ENCODE results near the gene EFCAB10.

EFCAB10 gene

GRCh38 chr7:105612806-105613205 lies 31.5 kb upstream of the EFCAB10 start:
- TF ChIP-seq EZH2phosphoT487 (conservative IDR thresholded peaks at IDR 0.05; ENCODE audit: low read length): no peak
- no peak for TF ChIP-seq CTCF (IDR thresholded peaks at IDR 0.05; ENCODE audit: insufficient read depth, low read length, poor library complexity, severe bottlenecking)
- no peaks in the 10 kb centered on the region for H3K36me3 ChIP-seq (ENCODE audit: low read length)
- H3K9me3 ChIP-seq (ENCODE audit: insufficient read depth, low read length): no peaks in the 10 kb centered on the region
- H3K9me2 ChIP-seq (replicated peaks; ENCODE audit: insufficient read depth, low read length): no peaks in the 10 kb centered on the region
- H3F3A ChIP-seq (ENCODE audit: insufficient read depth): no peaks in the 10 kb centered on the region
- H3K4me3 ChIP-seq (ENCODE audit: insufficient read depth, low read length, poor library complexity, severe bottlenecking): no peak overlapping the region
- no peaks in the 10 kb centered on the region for H4K20me1 ChIP-seq (ENCODE audit: low read depth, low read length)
- H3K27me3 ChIP-seq (ENCODE audit: low read length): no peaks in the 10 kb centered on the region
- no peak overlapping the region for H2AFZ ChIP-seq (ENCODE audit: low read depth, low read length, severe bottlenecking)
- no peaks in the 10 kb centered on the region for H3K79me2 ChIP-seq (ENCODE audit: insufficient read depth, low read length)
- no peak overlapping the region for H3K4me2 ChIP-seq (ENCODE audit: low read depth, low read length, poor library complexity, severe bottlenecking)
- no peak overlapping the region for H3K27ac ChIP-seq (ENCODE audit: low read depth, low read length)
- H3K9ac ChIP-seq (ENCODE audit: low read length): no peak overlapping the region

- no peaks in the 10 kb centered on the region for H4K20me1 ChIP-seq (ENCODE audit: low read depth, low read length)
- no peaks in the 10 kb centered on the region for H3K9me3 ChIP-seq (ENCODE audit: insufficient read depth, low read length)
- H3K9me2 ChIP-seq (replicated peaks; ENCODE audit: insufficient read depth, low read length): no peaks in the 10 kb centered on the region
- no peak overlapping the region for H3K27ac ChIP-seq (ENCODE audit: low read depth, low read length)
- no peak overlapping the region for H3K9ac ChIP-seq (ENCODE audit: low read length)
- no peaks in the 10 kb centered on the region for H3F3A ChIP-seq (ENCODE audit: insufficient read depth)
- H2AFZ ChIP-seq (ENCODE audit: low read depth, low read length, severe bottlenecking): no peak overlapping the region
- no peaks in the 10 kb centered on the region for H3K27me3 ChIP-seq (ENCODE audit: low read length)
- H3K36me3 ChIP-seq (ENCODE audit: low read length): no peaks in the 10 kb centered on the region
- no peak overlapping the region for H3K4me3 ChIP-seq (ENCODE audit: insufficient read depth, low read length, poor library complexity, severe bottlenecking)
- H3K4me2 ChIP-seq (ENCODE audit: low read depth, low read length, poor library complexity, severe bottlenecking): no peak overlapping the region
- no peaks in the 10 kb centered on the region for H3K79me2 ChIP-seq (ENCODE audit: insufficient read depth, low read length)
- TF ChIP-seq EZH2phosphoT487 (conservative IDR thresholded peaks at IDR 0.05; ENCODE audit: low read length) (no peak), CTCF (IDR thresholded peaks at IDR 0.05; ENCODE audit: insufficient read depth, low read length, poor library complexity, severe bottlenecking) (no peak)
Observed at GRCh38 chr7:105611856-105612775, 30.8 kb upstream of the EFCAB10 start.

- Histone ChIP-seq H2AFZ (ENCODE audit: low read depth, low read length, severe bottlenecking) (no peak overlapping the region), H3K27me3 (ENCODE audit: low read length) (no peaks in the 10 kb centered on the region), H3K36me3 (ENCODE audit: low read length) (no peaks in the 10 kb centered on the region), H3K9ac (ENCODE audit: low read length) (no peak overlapping the region), H3K4me2 (ENCODE audit: low read depth, low read length, poor library complexity, severe bottlenecking) (no peak overlapping the region), H3K9me3 (ENCODE audit: insufficient read depth, low read length) (no peaks in the 10 kb centered on the region), H3K79me2 (ENCODE audit: insufficient read depth, low read length) (no peaks in the 10 kb centered on the region), H3F3A (ENCODE audit: insufficient read depth) (no peaks in the 10 kb centered on the region), H3K9me2 (replicated peaks; ENCODE audit: insufficient read depth, low read length) (no peaks in the 10 kb centered on the region), H3K4me3 (ENCODE audit: insufficient read depth, low read length, poor library complexity, severe bottlenecking) (no peak overlapping the region), H3K27ac (ENCODE audit: low read depth, low read length) (no peak overlapping the region), H4K20me1 (ENCODE audit: low read depth, low read length) (no peaks in the 10 kb centered on the region)
- no peak for TF ChIP-seq CTCF (IDR thresholded peaks at IDR 0.05; ENCODE audit: insufficient read depth, low read length, poor library complexity, severe bottlenecking)
- TF ChIP-seq EZH2phosphoT487 (conservative IDR thresholded peaks at IDR 0.05; ENCODE audit: low read length): no peak
Observed at GRCh38 chr7:105610165-105610930, 29.1 kb upstream of the EFCAB10 start.
